HG02678 (cell line): ENCODE results near the gene TUBB4B.
A peak's percentile ranks its signal among the peaks of the same experiment; 100 is the strongest.

Experiments
- ATAC-seq: cut with Tn5 transposase; IDR thresholded peaks from one replicate; pipeline ENCODE4 v1.9.1; 2021; ENCODE audit warnings: mild to moderate bottlenecking, moderate library complexity; ENCODE audit not compliant: unreplicated experiment

TUBB4B gene

DNA sequence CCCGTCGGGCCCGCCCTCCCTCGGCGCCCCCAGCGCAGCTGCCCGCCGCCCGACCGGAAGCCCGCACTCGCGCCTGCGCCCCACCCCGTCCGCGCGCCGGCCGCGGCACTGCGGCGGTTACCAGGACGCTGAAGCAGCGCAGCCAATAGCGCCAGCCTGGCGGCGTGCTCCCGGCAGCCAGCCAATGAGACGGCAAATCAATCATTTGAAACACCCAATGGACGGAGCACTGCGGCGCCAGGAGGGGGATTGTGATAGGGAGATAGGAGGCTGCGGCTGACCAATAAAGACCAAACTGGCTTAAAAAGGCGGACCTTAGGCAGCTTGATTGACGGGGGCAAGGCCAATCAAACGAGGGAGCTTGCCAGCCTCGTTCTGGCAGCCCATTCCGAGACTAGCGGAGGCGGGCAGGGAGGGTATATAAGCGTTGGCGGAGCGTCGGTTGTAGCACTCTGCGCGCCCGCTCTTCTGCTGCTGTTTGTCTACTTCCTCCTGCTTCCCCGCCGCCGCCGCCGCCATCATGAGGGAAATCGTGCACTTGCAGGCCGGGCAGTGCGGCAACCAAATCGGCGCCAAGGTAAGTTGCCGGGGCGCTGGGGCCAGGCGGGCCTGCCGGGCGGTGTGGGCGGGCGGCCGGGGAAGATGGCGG lies at the start of gene TUBB4B:
Gene TUBB4B (plus strand): TSS at position 447 of the 649 bp plus-strand sequence. CDS start 74 bp downstream, at position 521.
- ATAC-seq = peak; percentile 79

- ATAC-seq = no peak
These were observed 49.2 kb upstream of the TUBB4B start for GRCh38 chr9:137191691-137192447.

GRCh38 chr9:137192448-137192780 lies 48.7 kb upstream of the TUBB4B start:
- ATAC-seq = no peak

- ATAC-seq = no peak
These were observed 48.2 kb upstream of the TUBB4B start for GRCh38 chr9:137192859-137193258.

DNA sequence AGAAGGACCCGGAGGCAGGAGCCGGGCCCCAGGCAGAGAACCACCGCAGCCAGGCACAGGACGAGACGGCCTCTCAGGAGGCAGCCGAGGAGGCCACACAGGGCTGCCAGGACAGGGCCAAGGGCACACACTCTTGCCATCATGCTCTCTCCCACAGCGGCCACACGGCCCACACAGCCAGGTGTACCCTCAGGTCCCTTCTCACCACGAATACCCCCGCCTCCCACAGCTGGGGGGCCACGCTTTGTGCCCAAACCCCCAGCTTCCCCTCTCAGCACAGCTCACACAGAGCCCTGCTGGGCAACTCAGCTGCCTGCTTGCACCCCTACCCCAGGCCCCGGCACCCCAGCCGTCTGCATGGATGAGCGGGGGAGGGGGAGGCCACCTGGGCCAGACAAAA lies 47.3 kb upstream of the TUBB4B start:
- no peak for ATAC-seq

DNA sequence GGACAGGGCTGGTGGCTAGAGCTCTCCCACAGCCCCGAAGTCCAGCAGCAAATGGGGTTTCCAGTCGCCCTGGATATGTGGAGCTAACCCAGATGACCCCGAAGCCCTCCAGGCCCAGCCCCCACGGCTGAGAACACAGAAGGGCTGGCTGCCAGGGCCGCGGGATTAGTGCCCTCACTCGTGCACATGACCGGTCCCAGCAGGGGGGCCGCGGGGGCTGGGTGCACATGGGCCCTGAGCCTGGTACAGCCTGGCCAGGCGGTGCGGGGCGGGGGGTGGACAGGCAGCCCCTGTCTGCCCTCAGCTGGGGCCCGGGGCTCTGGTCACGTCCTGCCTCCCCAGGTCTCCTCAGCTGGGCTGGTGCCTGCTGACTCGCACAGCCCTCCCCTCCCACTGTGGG lies 46.7 kb upstream of the TUBB4B start:
- ATAC-seq = no peak

DNA sequence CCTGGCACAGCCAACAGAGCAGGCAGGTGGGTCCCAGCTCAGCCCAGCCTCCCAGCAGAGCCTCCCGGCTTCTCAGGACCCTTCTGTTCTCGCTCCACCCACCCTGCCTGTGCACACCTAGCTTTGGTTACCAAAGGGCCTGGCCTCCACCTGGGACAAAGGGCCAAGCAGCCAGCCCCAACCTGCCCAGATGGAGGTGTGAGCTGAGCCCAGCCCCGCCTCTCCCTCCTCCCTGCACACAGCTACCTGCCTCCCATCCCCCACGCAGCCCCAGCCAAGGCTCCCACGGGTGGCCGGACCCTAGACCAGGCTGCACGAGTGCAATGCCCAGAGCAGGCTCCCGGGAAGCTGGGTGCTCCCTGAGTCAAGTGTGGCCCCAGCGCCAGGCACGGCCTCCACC lies 46.2 kb upstream of the TUBB4B start:
- ATAC-seq = no peak

- no peak for ATAC-seq
These were observed 45.4 kb upstream of the TUBB4B start for GRCh38 chr9:137195525-137196220.

DNA sequence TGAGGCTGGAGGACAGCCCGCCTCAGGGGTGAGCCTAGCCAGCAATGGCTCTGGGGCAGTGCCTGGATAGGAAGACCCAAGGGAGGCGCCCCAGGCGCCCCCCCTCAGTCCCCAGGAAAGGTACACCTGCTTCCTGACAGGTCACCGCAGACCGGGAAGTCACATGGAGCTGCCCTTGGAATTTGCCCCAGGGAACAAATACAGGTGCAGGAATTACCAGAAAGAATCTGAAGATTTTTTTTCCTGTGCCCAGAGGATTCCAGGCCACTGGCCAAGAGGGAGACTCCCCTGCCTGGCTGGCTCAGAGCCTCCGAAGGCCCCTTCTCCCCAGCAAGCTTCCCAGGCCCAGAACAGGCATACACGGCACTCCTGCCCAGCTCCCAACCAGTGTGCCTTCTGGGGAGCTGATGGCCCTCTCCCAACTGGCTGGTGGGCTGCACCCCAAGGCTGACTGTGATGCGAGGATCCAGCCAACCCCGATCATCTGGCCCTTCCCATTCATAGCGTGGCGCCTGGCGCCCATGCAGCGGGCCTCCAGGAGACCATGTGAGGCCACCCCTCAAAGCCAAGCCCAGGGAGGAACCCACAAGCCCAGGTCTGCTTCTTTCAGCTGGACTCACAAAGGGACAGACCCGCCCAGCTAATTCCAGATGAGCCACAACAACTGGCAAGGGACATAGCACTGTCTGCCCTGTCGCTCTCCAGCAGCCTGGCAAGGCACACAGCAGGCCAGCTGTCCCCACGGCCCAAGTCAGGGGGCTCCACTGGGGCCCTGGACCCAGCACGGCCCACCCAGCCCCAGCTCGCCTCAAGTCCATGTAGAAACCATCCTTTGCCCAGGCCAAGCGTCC lies 42.8 kb upstream of the TUBB4B start:
- no peak for ATAC-seq

- no peak for ATAC-seq
These were observed 42.2 kb upstream of the TUBB4B start for GRCh38 chr9:137198902-137199283.

GRCh38 chr9:137199411-137200121 lies 41.5 kb upstream of the TUBB4B start:
- no peak for ATAC-seq

DNA sequence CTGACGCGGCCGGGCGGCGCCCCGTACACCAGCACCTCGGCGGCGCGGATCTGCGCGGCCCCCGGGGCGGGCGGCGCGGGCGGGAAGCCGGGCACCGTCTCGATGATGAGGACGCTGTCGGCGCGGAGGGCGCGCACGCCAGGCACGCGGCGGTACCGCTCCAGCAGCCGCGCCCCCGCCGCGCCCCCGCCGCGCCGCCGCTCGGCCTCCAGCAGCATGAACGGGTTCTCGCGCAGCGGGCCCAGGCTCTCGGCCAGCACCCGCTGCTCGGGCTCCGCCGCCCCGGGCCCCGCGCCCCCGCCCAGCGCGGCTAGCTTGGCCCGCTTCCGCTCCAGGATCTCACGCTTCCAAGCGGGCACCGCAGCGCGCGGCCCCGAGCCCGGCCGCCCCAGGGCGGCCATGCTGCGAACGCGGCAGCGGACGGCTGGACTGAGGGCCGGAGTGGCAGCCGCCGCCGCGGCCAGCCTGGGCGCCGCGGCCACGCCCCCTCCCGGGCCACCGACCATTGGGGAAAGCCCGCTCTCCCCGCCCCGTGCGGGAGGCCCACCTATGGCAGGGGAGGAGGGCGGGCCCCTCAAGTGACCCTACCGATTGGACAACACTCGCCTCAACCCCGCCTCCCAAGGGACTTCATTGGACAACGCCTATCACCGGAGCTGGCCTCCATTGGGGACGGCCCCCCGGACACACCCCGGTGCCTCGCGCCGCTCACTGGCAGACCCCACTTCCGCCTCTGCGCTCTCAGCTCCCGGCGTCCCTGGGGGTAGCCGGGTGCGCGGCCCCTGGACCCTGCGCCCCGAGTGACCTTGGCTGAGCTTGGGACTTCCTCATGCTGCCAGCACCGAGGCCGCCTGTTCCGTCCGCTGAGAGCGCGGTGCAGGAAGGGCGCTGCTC lies 40.5 kb upstream of the TUBB4B start, which contains the start of gene TPRN:
Gene TPRN (minus strand): TSS at position 431 of the 894 bp plus-strand sequence. CDS start 30 bp downstream, at position 401.
- peak; percentile 91 for ATAC-seq

- no peak for ATAC-seq
These were observed 39.8 kb upstream of the TUBB4B start for GRCh38 chr9:137201205-137201868.

GRCh38 chr9:137202966-137203365 lies 38.1 kb upstream of the TUBB4B start:
- no peak for ATAC-seq

GRCh38 chr9:137204731-137205125 lies 36.4 kb upstream of the TUBB4B start:
- ATAC-seq = no peak

- ATAC-seq = no peak
These were observed 35.7 kb upstream of the TUBB4B start, which contains the start of the genes NDOR1 and TMEM203 for GRCh38 chr9:137205126-137206069. Gene NDOR1, plus strand, starts transcription at chr9:137205700. Its CDS starts 78 bp downstream, at chr9:137205778. Gene TMEM203, minus strand, starts transcription at chr9:137205648. Its CDS starts 234 bp downstream, at chr9:137205414.

- ATAC-seq = no peak
These were observed 34.5 kb upstream of the TUBB4B start for GRCh38 chr9:137206602-137207001.
